HepG2 (cell line): Measurements from ENCODE around the gene TSPAN3. TPM values are rescaled to one million over a fixed set of nuclear protein-coding genes. Genes with fewer than 3 reads are reported as not detected.

Experiments
- ATAC-seq: fragments of 200-7000 bp; cut with Tn5 transposase; 3 replicates; pipeline ENCODE4 v1.9.1; 2020; ENCODE audit warnings: mild to moderate bottlenecking, moderate library complexity
- BruUV-seq: library from RNA; stranded (reverse); fragments of 400-500 nt; replicated peaks from 2 replicates; lab custom pipeline; 2021; lab: Mats Ljungman, UMichigan
- CTCF ChIA-PET: fragments of 300-600 bp; formaldehyde crosslinking; extraction: SDS; loops from one replicate; lab custom pipeline; 2021; ENCODE audit warnings: low total read pairs, inconsistent platforms, low intra/inter-chr PET ratio; lab: Yijun Ruan, JAX
- POLR2A ChIA-PET: fragments of 350-600 bp; sonication (Branson Sonifier 250); formaldehyde crosslinking; loops from one replicate; lab custom pipeline; 2020; ENCODE audit warnings: antibody characterized with exemption, inconsistent platforms; lab: Yijun Ruan, JAX
- DNase-seq: peaks from one replicate; pipeline ENCODE4 v3.0.0-alpha.2; 2015; ENCODE audit warnings: low spot score
- FAIRE-seq: peaks from 3 replicates; lab custom pipeline; 2011; peaks lifted over from hg19 to GRCh38; lab: Jason Lieb, UNC
- H2AFZ ChIP-seq: one replicate; pipeline ENCODE4 v1.6.1; 2011; ENCODE audit warnings: low read length, inconsistent platforms
- H3K27ac ChIP-seq: fragments of 300-600 bp; 3 replicates; pipeline ENCODE4 v1.8.0; 2011; ENCODE audit warnings: mixed run types, mild to moderate bottlenecking, mixed read lengths, low read length, inconsistent platforms; ENCODE audit not compliant: insufficient read depth; ENCODE audit errors: extremely low read length
- H3K27me3 ChIP-seq, 2 experiments: fragments of 200-600 bp in 1 of 2; 2 replicates in 1 of 2; 3 replicates in 1 of 2; pipeline versions ENCODE4 v1.6.0 to v1.8.0; 2011; ENCODE audit warnings: low read length in 2 of 2, mild to moderate bottlenecking in 2 of 2, moderate library complexity in 2 of 2, inconsistent platforms in 1 of 2; ENCODE audit not compliant: insufficient read depth in 2 of 2, control insufficient read depth in 1 of 2
- H3K36me3 ChIP-seq, 2 experiments: fragments of 200-600 bp in 1 of 2; replicated peaks in 1 of 2; 2 replicates in 1 of 2; 3 replicates in 1 of 2; pipeline versions ENCODE4 v1.5.1 to v1.8.0; 2011; ENCODE audit warnings: low read length in 2 of 2, inconsistent platforms in 1 of 2; ENCODE audit not compliant: insufficient read depth in 2 of 2, control insufficient read depth in 1 of 2
- H3K4me1 ChIP-seq: 2 replicates; pipeline ENCODE4 v1.5.1; 2012; ENCODE audit warnings: low read length, inconsistent platforms; ENCODE audit not compliant: insufficient read depth
- H3K4me2 ChIP-seq: 2 replicates; pipeline ENCODE4 v1.6.0; 2011; ENCODE audit warnings: low read depth, low read length, inconsistent platforms
- H3K4me3 ChIP-seq, 3 experiments: fragments of 200-600 bp in 1 of 3; sonication (generic), shearing (Covaris generic) in 1 of 3; replicated peaks in 1 of 3; 2 replicates each; pipeline ENCODE4 v1.5.1; 2011 to 2016; ENCODE audit warnings: low read length in 3 of 3, inconsistent platforms in 2 of 3, low read depth in 2 of 3, mild to moderate bottlenecking in 2 of 3, control low read depth in 1 of 3, mixed read lengths in 1 of 3; ENCODE audit not compliant: insufficient read depth in 1 of 3
- H3K79me2 ChIP-seq: one replicate; pipeline ENCODE4 v1.6.1; 2011; ENCODE audit warnings: low read length, inconsistent platforms; ENCODE audit not compliant: insufficient read depth
- H3K9ac ChIP-seq: 2 replicates; pipeline ENCODE4 v1.6.0; 2011; ENCODE audit warnings: mild to moderate bottlenecking, low read depth, low read length, inconsistent platforms; ENCODE audit not compliant: insufficient read depth
- H3K9me3 ChIP-seq: 2 replicates; pipeline ENCODE4 v1.5.1; 2012; ENCODE audit warnings: mild to moderate bottlenecking, low read length
- H4K20me1 ChIP-seq: 2 replicates; pipeline ENCODE4 v1.6.0; 2011; ENCODE audit warnings: inconsistent platforms, mild to moderate bottlenecking, low read length, moderate library complexity; ENCODE audit not compliant: insufficient read depth
- CCDC6 ChIP-seq: sonication (generic); formaldehyde crosslinking; IDR thresholded peaks from 2 replicates; pipeline ENCODE4 v1.8.1; 2022; ENCODE audit warnings: mild to moderate bottlenecking, missing genetic modification reagents, moderate library complexity
- CERS6 ChIP-seq: sonication (generic); formaldehyde crosslinking; IDR thresholded peaks from 2 replicates; pipeline ENCODE4 v1.5.0; 2020; ENCODE audit warnings: missing genetic modification reagents
- DNMT1 ChIP-seq: sonication (generic); formaldehyde crosslinking; IDR thresholded peaks from 2 replicates; pipeline ENCODE4 v1.5.1; 2020; ENCODE audit warnings: mild to moderate bottlenecking, missing genetic modification reagents
- GABPB1 ChIP-seq: IDR thresholded peaks from 2 replicates; pipeline ENCODE4 v1.6.1; 2016; ENCODE audit warnings: mild to moderate bottlenecking, missing genetic modification reagents, moderate library complexity, missing compliant biosample characterization
- NFKBIZ ChIP-seq: IDR thresholded peaks from 2 replicates; pipeline ENCODE4 v1.6.1; 2018; ENCODE audit warnings: missing genetic modification reagents, missing compliant biosample characterization
- RFXAP ChIP-seq: sonication (generic); formaldehyde crosslinking; IDR thresholded peaks from 2 replicates; pipeline ENCODE4 v1.4.0; 2020; ENCODE audit warnings: missing genetic modification reagents, borderline replicate concordance
- SMARCE1 ChIP-seq: fragments of 450-650 bp; IDR thresholded peaks from 2 replicates; pipeline ENCODE4 v1.6.1; 2017; ENCODE audit warnings: borderline replicate concordance
- ZFP1 ChIP-seq: IDR thresholded peaks from 2 replicates; pipeline ENCODE4 v1.6.1; 2016
- ZNF276 ChIP-seq: sonication (generic); formaldehyde crosslinking; IDR thresholded peaks from 2 replicates; pipeline ENCODE4 v1.4.0; 2020; ENCODE audit warnings: mild to moderate bottlenecking, low read depth, missing genetic modification reagents
- ZNF639 ChIP-seq: conservative IDR thresholded peaks from 2 replicates; pipeline ENCODE4 v1.6.1; 2018; ENCODE audit warnings: missing genetic modification reagents
- WGBS: methylation state at CpG from one replicate; pipeline ENCODE4 v1.1.6; 2017; ENCODE audit warnings: low lambda C conversion rate; 5-methylcytosine and 5-hydroxymethylcytosine counted together
- in situ Hi-C: cut with HindIII; loops from 2 replicates; pipeline ENCODE4 v1.10.0; 2017; ENCODE audit warnings: low pct_unique_long_range_greater_than_20kb; ENCODE audit not compliant: extremely low pct_ligation_motif_present
- intact Hi-C: fragments of 100-400 bp; cut with micrococcal nuclease; formaldehyde crosslinking; loops from one replicate; pipeline ENCODE4 v1.10.0; 2022; ENCODE audit not compliant: unreplicated experiment
- polyA plus RNA-seq, 8 experiments: library from polyadenylated mRNA; depleted of rRNA in 3 of 8; stranded (reverse) in 7 of 8; unstranded in 1 of 8; fragments of >200 nt; fragmentation: Illumina TruSeq in 4 of 8; extraction: Trizol in 4 of 8; gene quantifications; 2 replicates each; pipeline versions ENCODE4 v1.2.1 to v1.2.3, GENCODE V29; 2011 to 2016; ENCODE audit warnings: low read depth in 4 of 8, missing spikeins in 1 of 8, mixed read lengths in 1 of 8; ENCODE audit not compliant: insufficient read depth in 1 of 8
- total RNA-seq, 5 experiments: library from RNA; depleted of rRNA; stranded (reverse); fragments of >200 nt; fragmentation: Illumina TruSeq; extraction: Trizol; gene quantifications; 2 replicates each; pipeline ENCODE4 v1.2.3, GENCODE V29; 2016; ENCODE audit warnings: low read depth in 1 of 5

Gene TSPAN3
- total and polyA plus RNA-seq, 2 of the 13 experiments (the other 11 are each of a cell fraction or from before 2014, with no cell fraction given): 167 to 170 TPM

- H3K79me2 ChIP-seq: no peaks in the 10 kb centered on the region
- in situ Hi-C loops: loop anchor here (5.0 kb wide), 1 partner anchor 382 kb away; no protein-coding TSS in a partner anchor
- H3K4me2 ChIP-seq: no peak overlapping the region
- H3K27me3 ChIP-seq: no peaks in the 10 kb centered on the region
- 98% methylated on average over 4 of the region's 4 CpGs for WGBS
- no peak for TF ChIP-seq NFKBIZ (CRISPR knock-in tag)
- TF ChIP-seq RFXAP: no peak
- no peak for TF ChIP-seq CERS6
- no peak for TF ChIP-seq ZFP1 (CRISPR knock-in tag)
- no peak for TF ChIP-seq ZNF276 (CRISPR knock-in tag)
- no peak for TF ChIP-seq CCDC6 (CRISPR knock-in tag)
- no peak for TF ChIP-seq DNMT1 (CRISPR knock-in tag)
- TF ChIP-seq ZNF639: no peak
- no peak for TF ChIP-seq SMARCE1
- no peak for TF ChIP-seq GABPB1 (CRISPR knock-in tag)
- TF ChIP-seq, all 625 proteins: peak for 0
- intact Hi-C loops: loop anchor here (5.0 kb wide), 1 partner anchor 427 kb away; no protein-coding TSS in a partner anchor
- no peak for FAIRE-seq
- no peak overlapping the region for H3K4me3 ChIP-seq
- H2AFZ ChIP-seq: no peak overlapping the region
- no TSS peak for BruUV-seq
- H3K9ac ChIP-seq: no peak overlapping the region
- CTCF ChIA-PET: no interaction called here
- ATAC-seq: no peak
- POLR2A ChIA-PET: no interaction called here
- H4K20me1 ChIP-seq: no peaks in the 10 kb centered on the region
- no peaks in the 10 kb centered on the region for H3K9me3 ChIP-seq
- H3K36me3 ChIP-seq: peaks cover 0 to 21% of the 10 kb centered on the region in 2 experiments; a peak in 4 of 5 replicates
- 0 out of 2 replicates have a peak, but pooled peaks cover 5% of the 10 kb centered on the region for H3K4me1 ChIP-seq
- no peak overlapping the region for H3K27ac ChIP-seq
- no peak for DNase-seq
Observed at GRCh38 chr15:77115179-77115578, 44.3 kb upstream of the TSPAN3 start.
